ENCODE data around the gene PLD1.
A peak's percentile ranks its signal among the peaks of the same experiment; 100 is the strongest.
"Not testable (repeated sequence)": the region's sequence is repeated elsewhere in the genome, so short reads cannot be mapped to it uniquely, and the experiment has no call there.

The PLD1 gene

GRCh38 chr3:171809861-171810628 lies at the start of gene PLD1:
PLD1 (minus strand) TSS chr3:171810483; CDS start chr3:171738051, 72,432 bp downstream.
- DNase-seq: peak; percentile 53 to 94 (median 84)
- intact Hi-C loops (cut with DNase I): no loop called here

GRCh38 chr3:171858770-171859169 lies 48.5 kb upstream of the PLD1 start:
- intact Hi-C loops (cut with DNase I); DNase-seq: not testable (repeated sequence)

GRCh38 chr3:171854649-171855305 lies 44.5 kb upstream of the PLD1 start:
- intact Hi-C loops (cut with DNase I): no loop called here

GRCh38 chr3:171851660-171852058 lies 41.4 kb upstream of the PLD1 start:
- intact Hi-C loops (cut with DNase I): no loop called here
- DNase-seq: peak in 4 of 42 donors; percentile 13 to 44 (median 34)

More at GRCh38 chr3:171854649-171855305, 44.5 kb upstream of the PLD1 start:
- DNase-seq: no peak

GRCh38 chr3:171850960-171851659 lies 40.8 kb upstream of the PLD1 start:
- intact Hi-C loops (cut with DNase I): no loop called here
- no peak for DNase-seq

GRCh38 chr3:171850320-171850959 lies 40.2 kb upstream of the PLD1 start:
- intact Hi-C loops (cut with DNase I): no loop called here
- DNase-seq: no peak

GRCh38 chr3:171849617-171850319 lies 39.5 kb upstream of the PLD1 start:
- intact Hi-C loops (cut with DNase I): no loop called here
- DNase-seq: no peak

GRCh38 chr3:171847595-171848259 lies 37.4 kb upstream of the PLD1 start:
- intact Hi-C loops (cut with DNase I): no loop called here
- no peak for DNase-seq

- DNase-seq: no peak
- intact Hi-C loops (cut with DNase I): no loop called here
Measured at GRCh38 chr3:171847133-171847532, 36.9 kb upstream of the PLD1 start.

- intact Hi-C loops (cut with DNase I): no loop called here
- DNase-seq: no peak
Measured at GRCh38 chr3:171846597-171846996, 36.3 kb upstream of the PLD1 start.

GRCh38 chr3:171845481-171846284 lies 35.4 kb upstream of the PLD1 start:
- intact Hi-C loops (cut with DNase I): no loop called here
- DNase-seq: no peak

GRCh38 chr3:171844873-171845272 lies 34.6 kb upstream of the PLD1 start:
- intact Hi-C loops (cut with DNase I): no loop called here
- DNase-seq: no peak

- DNase-seq: no peak
- intact Hi-C loops (cut with DNase I): no loop called here
Measured at GRCh38 chr3:171842864-171843518, 32.7 kb upstream of the PLD1 start, which contains the start of gene TMEM212. TMEM212 (plus strand) TSS chr3:171843349; CDS start chr3:171843384, 35 bp downstream.

GRCh38 chr3:171841620-171842000 lies 31.3 kb upstream of the PLD1 start:
- intact Hi-C loops (cut with DNase I): no loop called here
- no peak for DNase-seq

GRCh38 chr3:171840811-171841619 lies 30.7 kb upstream of the PLD1 start:
- no peak for DNase-seq
- intact Hi-C loops (cut with DNase I): no loop called here

- no peak for DNase-seq
- intact Hi-C loops (cut with DNase I): no loop called here
Measured at GRCh38 chr3:171840445-171840810, 30.1 kb upstream of the PLD1 start.

All from head of caudate nucleus (tissue), 42 donors.